ENCODE results near the gene PEX11A. TPM values are rescaled to one million over a fixed set of nuclear protein-coding genes. Genes with fewer than 3 reads are reported as not detected.

The PEX11A gene
- total RNA-seq, 1 experiment from 2014 or later = 1.3 TPM

DNA sequence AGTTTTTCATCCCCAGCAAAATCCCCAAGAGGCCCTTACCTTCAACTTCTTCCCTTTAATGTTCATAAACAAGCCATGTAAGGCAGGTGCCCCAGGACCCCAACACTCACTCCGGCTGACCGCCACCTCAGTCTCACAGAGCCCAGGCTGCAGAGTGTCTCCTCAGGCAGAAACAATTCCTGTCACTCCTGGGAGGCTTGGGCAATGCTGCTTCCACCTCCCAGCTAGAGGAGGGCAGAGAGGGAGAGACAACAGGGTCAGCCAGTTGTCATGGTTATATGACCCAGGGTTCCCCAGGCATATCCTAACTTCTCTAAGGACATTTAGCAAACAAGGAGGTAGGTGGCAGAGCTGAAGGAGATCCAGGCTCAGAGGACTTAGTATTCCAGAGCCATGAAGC, 11.3 kb downstream of the PEX11A start, which contains the start of gene PLIN1:
TSS of gene PLIN1 (minus strand) at position 156 of the 400 bp plus-strand sequence. CDS start 1,878 bp downstream, outside the sequence.
- no peak within 1 kb of the TSS for H2AK5ac ChIP-seq (ENCODE audit: insufficient read length, low read length)
- no peak within 1 kb of the TSS for H4K8ac ChIP-seq (replicated peaks; ENCODE audit: insufficient read length, low read depth, low read length)
- no peak within 1 kb of the TSS for H3K56ac ChIP-seq (ENCODE audit: insufficient read length, low read depth, low read length)
- H3K9me3 ChIP-seq (ENCODE audit: control insufficient read depth, low read depth, low read length) = no peaks in the 10 kb centered on the region
- H4K5ac ChIP-seq (ENCODE audit: insufficient read length, low read depth, low read length) = no peak within 1 kb of the TSS
- H3K79me2 ChIP-seq (ENCODE audit: insufficient read depth, low read length) = no peaks in the 10 kb centered on the region
- no peak within 1 kb of the TSS for H2BK15ac ChIP-seq (ENCODE audit: low read depth, low read length)
- no peak within 1 kb of the TSS for H3K4ac ChIP-seq (ENCODE audit: low read depth, low read length)
- no peaks in the 10 kb centered on the region for H4K20me1 ChIP-seq (ENCODE audit: control insufficient read depth, insufficient read depth, insufficient read length)
- no peak within 1 kb of the TSS for H3T11ph ChIP-seq (ENCODE audit: low read length)
- H4K91ac ChIP-seq (ENCODE audit: insufficient read length, low read depth, low read length) = no peak within 1 kb of the TSS
- H3K4me2 ChIP-seq (ENCODE audit: insufficient read depth, insufficient read length, low read length) = no peak within 1 kb of the TSS
- H3K79me1 ChIP-seq (ENCODE audit: insufficient read depth, low read depth, low read length, poor library complexity, severe bottlenecking) = no peaks in the 10 kb centered on the region
- no peaks in the 10 kb centered on the region for H3K4me1 ChIP-seq (ENCODE audit: insufficient read depth, low read length)
- Mint-ChIP-seq H3K27me3 (ENCODE audit: low read depth) (peaks cover 15% of the 10 kb centered on the region), H3K27ac (no peak within 1 kb of the TSS), H3K4me1 (no peaks in the 10 kb centered on the region), H3K9me3 (no peaks in the 10 kb centered on the region), H3K4me3 (no peak within 1 kb of the TSS), H3K36me3 (ENCODE audit: insufficient read depth in 1 of 3, low read depth in 3 of 3) (no peaks in the 10 kb centered on the region)
- no peak within 1 kb of the TSS for H3K27ac ChIP-seq (ENCODE audit: insufficient read length, low read depth, low read length)
- H2BK20ac ChIP-seq (ENCODE audit: low read depth, low read length, poor library complexity, severe bottlenecking) = no peak within 1 kb of the TSS
- H3K9ac ChIP-seq (ENCODE audit: extremely low read depth, insufficient read length, low read length) = no peak within 1 kb of the TSS
- TF ChIP-seq, protein P1, sequence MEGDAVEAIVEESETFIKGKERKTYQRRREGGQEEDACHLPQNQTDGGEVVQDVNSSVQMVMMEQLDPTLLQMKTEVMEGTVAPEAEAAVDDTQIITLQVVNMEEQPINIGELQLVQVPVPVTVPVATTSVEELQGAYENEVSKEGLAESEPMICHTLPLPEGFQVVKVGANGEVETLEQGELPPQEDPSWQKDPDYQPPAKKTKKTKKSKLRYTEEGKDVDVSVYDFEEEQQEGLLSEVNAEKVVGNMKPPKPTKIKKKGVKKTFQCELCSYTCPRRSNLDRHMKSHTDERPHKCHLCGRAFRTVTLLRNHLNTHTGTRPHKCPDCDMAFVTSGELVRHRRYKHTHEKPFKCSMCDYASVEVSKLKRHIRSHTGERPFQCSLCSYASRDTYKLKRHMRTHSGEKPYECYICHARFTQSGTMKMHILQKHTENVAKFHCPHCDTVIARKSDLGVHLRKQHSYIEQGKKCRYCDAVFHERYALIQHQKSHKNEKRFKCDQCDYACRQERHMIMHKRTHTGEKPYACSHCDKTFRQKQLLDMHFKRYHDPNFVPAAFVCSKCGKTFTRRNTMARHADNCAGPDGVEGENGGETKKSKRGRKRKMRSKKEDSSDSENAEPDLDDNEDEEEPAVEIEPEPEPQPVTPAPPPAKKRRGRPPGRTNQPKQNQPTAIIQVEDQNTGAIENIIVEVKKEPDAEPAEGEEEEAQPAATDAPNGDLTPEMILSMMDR (conservative IDR thresholded peaks at IDR 0.05) = no peak
- H3K14ac ChIP-seq (ENCODE audit: insufficient read depth, low read length) = no peak within 1 kb of the TSS
- no peak within 1 kb of the TSS for H3K18ac ChIP-seq (ENCODE audit: insufficient read length, low read depth, low read length)
- H3K27me3 ChIP-seq (ENCODE audit: insufficient read depth, low read length) = no peaks in the 10 kb centered on the region
- no peak within 1 kb of the TSS for H2AFZ ChIP-seq (ENCODE audit: low read length)
- H3K23me2 ChIP-seq (ENCODE audit: insufficient read length, low read depth, low read length, poor library complexity, severe bottlenecking) = no peaks in the 10 kb centered on the region
- no peak for DNase-seq
- H2BK120ac ChIP-seq (ENCODE audit: low read depth, low read length, poor library complexity, severe bottlenecking) = no peak within 1 kb of the TSS
- WGBS (ENCODE audit: extremely low coverage, insufficient read length, low lambda C conversion rate) = no CpG with 5 or more reads among the region's 2 CpGs
- no peak within 1 kb of the TSS for H2BK12ac ChIP-seq (ENCODE audit: insufficient read length, low read depth, low read length)
- H2BK5ac ChIP-seq (ENCODE audit: insufficient read length, low read length) = no peak within 1 kb of the TSS
- no peak within 1 kb of the TSS for H3K23ac ChIP-seq (ENCODE audit: insufficient read length, low read depth, low read length)

Data from H9 (cell line).